HG03108 (cell line): ENCODE measurements around the gene SAAL1.

Experiments used
- ATAC-seq: cut with Tn5 transposase; IDR thresholded peaks from one replicate; pipeline ENCODE4 v1.9.1; 2021; ENCODE audit warnings: moderate library complexity; ENCODE audit not compliant: unreplicated experiment

Gene SAAL1

DNA sequence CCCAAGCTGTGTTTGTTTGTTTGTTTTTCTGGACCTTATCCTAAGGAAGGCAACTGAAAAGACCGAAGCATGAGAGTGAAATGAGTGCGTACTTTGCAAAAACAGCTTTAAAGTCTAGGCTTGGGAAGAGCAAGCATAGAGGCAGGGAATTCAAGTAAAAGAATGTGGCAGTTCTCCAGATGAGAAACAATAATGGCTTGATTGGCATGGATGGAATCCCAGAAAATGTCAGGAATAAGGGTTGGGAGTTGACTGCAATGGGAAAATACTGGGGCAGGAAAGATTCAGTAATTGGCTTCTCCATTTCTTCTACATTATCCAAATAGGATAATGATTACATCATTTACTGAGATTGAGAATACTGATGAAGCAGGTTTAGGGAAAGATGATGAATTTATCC, 17.5 kb downstream of the SAAL1 start:
- no peak for ATAC-seq

DNA sequence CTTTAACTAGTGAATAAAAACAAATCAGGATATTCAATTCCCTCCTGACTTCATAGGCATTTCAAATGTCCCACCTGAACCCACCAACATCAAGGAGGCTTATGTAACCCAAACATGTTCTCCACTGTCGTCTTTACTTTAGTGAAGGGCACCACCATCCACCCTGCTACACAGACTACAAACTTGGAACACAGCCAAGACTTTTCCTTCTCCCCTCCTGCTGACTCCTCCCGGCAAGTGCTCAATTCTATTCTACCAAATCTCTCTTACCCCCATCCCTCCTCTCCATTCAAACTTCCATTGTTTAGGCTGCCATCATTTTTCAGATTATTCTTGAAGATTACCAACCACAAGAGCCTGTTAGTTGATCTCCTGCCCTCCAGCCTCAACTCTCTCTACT, 24.3 kb downstream of the SAAL1 start:
- ATAC-seq = no peak

DNA sequence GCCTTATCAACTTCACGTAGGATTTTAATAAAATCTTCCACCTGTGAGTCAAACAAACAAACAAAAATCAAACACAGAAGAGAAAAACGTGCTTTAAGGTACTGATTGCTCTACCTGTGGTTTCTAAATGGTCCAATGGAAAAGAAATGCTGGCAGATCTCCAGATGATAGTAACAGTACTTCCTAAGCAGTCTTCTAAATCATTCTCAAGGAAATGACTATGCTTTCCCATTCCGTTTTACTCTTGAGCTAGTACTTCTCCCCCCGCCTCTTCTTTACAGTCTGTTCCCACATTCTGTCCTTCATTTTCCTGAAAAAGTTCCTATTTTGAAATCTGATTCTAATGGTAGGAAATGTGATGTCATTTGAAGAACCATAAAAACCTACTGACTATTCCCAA, 25.4 kb downstream of the SAAL1 start:
- no peak for ATAC-seq

DNA sequence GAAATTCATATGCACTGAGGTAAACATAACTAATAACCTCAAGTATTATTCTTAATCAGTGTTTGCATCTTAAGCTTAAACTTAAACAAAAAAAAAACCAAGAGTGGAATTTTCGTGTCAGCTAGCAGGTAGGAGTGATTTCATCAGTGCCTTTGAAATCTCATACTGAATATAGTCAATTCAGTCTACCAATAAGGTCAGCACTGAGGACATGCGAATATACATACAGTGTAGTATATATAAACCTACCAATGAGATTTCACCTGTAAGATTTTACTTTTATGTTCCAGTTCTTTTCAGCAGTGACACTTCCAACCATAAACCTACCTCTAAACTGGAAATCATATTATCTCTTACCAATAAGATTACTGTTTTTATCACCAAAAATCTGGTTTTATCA, 27.0 kb downstream of the SAAL1 start:
- ATAC-seq = no peak

DNA sequence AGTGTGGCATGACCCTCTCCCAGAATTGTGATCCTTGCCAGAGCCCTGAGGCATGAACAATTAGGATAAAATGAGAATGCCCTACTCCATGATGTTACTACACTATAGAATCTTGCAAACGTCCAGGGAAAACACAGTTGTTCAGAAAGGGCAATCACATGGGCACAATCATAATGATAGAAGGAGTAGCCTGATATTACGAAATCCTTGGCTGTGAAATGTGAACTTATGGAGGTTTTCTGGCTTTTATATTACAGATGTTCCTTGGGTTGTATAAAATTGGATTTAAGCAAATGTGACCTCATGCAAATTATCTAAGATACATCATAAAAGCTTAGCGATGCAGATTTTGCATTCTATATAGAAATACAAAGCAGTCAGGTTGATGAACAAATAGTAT, 30.4 kb downstream of the SAAL1 start:
- ATAC-seq = no peak

DNA sequence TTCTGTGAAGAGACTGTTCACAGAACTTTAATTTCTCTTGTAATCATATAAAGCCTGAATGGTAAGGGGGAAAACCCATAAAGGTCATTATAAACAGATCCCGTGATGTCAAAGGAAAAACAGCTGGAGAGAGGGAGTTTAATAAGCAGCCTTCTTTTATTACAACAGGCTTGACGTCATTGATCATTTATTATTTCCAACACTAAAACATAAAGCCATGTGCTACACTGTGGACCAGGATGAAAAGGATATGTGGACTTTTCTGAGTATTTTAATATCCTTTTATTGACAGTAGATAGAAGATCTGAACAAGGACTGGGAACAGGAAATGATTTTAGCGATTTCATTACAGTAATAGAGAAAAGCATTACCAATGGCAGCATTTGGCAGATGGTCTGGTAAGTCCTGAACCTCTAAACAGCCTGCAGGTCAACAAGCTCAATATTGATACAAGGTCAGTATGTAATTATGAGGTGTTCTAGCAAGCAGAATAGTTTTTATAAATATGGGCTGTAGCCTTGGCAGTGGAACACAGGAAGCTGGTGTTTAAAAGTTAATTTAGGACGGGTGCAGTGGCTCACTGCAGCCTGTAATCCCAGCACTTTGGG, 34.7 kb downstream of the SAAL1 start:
- no peak for ATAC-seq

DNA sequence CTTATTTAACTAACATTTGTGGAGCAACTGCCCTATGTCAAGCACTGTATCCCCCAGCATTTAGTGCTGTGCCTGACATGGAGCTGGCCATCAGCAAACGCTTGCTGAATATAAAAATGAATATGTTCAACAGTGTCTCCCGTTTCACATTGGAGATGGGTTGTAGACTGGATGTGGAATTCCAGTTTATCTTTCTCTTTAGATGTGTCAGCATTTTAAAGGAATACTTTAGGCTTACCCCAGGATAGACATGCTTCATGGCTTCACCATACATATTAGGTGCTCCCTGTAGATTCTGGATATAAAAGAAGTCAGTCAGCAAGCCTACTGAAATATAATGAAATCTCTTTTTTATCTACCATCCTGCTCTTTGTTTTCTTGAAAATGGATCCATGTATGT, 38.5 kb downstream of the SAAL1 start:
- no peak for ATAC-seq

DNA sequence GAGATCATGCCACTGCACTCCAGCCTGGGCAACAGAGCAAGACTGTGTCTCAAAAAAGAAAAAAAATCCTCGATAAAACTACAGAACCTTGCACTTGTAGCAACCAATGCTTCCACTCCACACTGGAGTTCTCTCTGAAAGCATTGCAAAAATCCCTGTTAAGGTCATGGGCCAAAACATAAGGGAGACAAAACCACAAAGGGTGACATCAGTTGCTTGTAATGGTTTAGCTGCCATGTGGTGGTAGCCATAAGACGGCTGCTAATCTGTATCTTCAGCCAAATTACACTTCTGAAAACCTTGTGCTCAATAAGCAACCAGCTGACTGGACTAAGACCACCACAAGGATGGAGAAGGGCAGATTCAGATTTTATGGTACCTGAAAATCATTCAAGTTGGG, 39.3 kb downstream of the SAAL1 start:
- no peak for ATAC-seq

DNA sequence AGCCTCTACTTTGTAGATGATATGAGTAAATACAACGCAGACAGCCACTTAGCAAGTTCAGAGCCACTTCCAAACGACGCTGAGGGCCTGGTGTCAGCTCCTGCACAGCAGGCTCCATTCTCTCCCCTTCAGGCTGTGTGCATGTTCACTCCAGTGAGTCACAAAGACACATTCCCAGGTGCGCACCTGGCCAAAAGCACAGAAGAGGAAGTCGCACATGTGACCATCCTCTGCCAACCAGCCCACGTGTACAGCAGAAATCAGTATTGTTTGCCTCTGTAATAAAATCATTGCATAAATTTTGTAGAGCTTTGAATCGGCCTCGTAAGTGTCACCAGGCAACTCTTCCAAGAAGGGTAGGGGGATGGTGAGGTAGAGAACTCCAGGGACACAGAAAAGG, 40.3 kb downstream of the SAAL1 start:
- ATAC-seq = no peak

DNA sequence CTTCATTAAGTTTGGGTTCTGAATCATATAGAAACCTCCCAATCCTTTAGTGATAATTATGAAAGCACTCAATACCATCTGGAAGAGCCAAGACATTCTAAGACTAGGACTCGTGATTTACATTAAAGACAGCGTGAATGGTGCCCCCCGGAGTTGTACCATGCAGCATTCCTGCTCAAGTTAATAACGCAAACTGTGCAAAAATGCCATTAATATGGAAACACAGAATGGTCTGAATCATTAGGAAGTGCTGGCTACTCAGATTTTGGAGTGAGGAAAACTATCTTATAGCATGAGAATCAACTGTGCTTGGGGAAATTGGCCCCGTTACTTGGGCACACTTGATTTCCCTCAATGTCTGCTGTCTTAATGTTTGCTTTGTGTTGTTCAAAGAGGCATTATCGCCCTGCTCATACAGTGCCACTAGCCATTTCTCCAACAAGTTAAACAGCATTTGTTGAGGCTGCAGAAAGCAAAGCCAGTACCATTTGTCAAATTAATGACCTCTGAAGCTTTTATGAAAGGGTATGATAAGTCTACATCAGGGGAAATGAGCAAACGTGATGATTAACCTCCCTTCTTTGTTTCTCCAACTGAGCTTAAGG, 41.3 kb downstream of the SAAL1 start:
- no peak for ATAC-seq

DNA sequence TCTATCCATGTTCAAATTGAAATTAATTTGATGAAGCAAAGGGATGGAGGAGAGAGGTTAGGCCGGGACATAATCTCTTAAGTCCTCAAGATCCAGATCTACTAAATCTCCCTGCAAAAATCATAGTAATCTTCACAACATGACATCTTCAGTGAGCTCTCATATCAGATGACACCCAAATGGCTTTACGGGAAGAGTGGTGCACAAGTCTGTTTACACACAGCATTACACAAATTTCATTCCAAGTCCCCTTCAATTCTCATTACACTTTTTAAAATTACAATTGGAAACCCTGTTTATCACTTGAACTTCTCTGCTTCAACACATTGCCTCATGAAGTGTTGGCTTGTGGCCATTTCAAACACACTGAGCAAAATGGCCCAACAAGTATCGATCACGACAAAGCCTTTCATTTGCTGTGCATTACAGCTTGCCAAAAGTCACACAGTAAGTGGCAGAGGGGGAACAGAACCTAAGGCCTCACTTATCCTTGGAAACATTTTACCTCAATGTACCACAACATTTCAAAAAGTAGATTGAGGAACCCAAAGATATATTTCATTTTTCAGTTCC, 41.9 kb downstream of the SAAL1 start:
- no peak for ATAC-seq

DNA sequence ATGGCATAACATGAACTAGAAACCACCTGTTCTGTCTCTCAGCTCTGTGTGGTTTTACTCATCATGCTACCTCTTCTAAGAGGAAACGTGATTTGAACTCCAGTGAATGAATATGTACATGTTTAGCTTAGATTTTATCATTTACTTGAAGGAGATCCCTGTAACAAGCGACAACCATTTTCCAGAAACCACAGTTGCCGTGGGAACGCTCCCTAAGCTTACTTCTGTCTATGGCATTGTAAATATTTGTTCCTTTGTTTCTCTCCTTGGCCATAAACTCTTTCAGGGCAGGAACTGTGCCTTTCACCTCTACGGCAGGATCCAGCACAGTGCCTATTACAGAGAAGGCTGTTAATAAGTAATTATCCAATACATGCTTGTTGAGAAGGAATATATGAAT, 42.8 kb downstream of the SAAL1 start:
- ATAC-seq = no peak

DNA sequence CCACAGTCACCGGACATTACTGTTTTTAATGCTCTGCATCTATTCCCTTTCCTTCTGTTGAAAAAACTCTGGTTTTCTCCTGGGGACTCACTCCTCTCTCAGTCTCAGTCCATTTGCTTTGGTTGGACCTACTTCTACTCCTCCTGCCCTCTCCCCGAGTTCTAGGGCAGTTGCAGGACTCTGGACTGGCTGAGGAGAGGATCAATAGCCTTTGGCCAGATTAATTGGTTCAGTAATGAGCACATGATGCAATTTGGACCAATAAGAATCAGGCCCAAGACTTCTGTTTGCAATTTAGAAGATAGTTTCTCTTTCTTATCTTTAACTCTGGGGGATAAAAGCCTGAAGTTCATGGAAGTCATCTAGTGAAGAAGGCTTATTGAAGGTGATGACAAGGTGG, 44.5 kb downstream of the SAAL1 start:
- no peak for ATAC-seq

DNA sequence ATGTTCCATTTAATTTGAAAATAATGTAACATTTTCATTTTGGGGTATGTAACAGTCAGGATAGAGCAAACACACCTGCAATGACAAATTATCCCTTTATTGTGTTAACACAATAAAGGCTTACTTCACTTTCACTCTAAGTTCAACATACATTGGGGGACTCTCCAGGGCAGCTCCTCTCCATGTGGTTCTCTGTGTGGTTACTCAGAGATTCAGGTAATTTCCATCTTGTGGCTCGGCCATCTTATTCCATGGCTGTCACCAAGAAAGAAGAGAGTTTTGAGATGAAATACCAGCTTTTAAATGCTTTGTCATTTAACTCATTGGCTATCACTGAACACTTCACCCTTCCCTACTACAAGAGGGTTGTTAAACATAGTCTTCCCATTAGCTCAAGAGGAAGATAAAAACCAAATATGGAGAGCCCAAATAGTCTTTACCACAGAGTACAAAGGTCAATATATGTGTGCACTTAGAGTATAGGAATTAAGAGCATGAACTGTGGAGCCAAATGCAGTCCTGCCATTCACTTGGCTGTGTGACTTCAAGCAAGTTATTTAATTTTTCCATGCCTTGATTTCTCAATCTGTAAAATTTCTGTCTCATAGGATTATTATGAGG, 49.2 kb downstream of the SAAL1 start:
- ATAC-seq = no peak

DNA sequence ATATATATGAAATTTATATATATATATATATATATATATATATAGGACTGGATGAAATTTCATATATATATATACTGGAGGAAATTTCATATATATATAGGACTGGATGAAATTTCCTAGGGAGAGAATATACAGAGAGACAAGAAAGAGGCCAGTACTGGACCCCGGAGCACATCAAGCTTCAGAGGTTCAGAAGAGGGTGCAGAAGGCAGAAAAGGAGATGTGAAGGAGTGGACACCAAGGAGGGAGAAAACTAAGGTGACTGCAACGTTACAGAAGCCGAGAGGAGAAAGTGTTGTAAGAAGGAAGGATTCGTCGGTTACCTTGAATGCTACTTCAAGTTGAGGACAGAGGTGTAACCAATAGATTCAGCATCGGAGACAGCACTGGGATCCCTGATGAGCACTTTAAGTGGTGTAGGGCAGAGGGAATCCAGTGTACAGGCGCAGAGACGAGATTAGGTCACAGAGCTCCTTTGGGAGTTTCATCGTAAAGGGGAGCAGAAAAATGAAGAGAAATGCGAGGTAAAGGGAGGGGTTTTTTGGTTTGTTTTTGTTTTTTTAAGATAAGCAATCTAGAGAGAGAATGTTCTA, 51.3 kb downstream of the SAAL1 start:
- no peak for ATAC-seq

DNA sequence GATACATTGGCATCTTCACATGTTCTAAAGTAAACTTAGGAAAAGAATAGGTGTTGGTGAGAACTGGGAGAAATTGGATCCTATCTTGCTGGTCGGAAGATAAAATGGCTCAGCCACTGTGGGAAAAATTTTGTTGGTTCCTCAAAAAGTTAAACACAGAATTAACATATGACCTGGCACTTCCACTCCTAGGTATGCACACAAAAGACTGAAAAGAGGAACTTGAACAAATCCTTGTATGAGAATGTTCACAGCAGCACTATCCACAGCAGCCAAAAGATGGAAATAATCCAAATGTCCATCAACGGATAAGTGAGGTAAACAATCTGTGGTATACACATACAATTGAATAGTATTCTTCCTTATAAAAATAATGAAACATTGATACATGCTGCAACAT, 55.0 kb downstream of the SAAL1 start:
- ATAC-seq = no peak

DNA sequence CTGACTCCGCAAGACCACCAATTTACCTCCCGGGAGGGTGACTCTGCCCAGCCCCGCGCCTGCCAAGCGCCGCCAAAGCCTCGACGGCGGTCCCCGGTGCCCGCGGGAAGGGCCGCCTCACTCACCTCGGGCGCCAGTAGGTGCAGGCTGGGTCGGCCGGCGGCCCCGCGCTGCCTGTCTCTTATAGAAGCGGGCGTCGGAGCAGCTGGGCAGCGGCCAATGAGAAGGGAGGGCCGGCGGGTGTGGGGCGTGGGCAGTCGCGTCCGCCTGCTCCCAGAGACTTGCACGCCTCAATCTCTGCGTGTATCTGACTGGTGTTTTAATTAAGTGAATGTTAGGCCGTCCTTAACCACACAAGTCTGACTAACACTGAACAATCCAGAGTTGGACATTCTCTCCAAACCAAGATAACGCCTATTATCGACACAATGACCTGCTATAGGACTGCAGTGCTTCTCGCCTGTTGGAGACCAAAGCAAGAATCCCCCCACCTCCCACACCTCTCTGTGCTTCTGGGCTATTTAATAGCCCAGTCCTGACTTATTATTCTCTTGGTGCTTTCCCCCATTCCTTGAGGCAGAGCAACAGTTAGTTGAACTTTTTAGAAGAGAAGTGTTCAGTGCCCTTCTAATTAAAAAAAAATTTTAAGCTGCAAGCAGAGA, 59.6 kb downstream of the SAAL1 start, which contains the start of gene TPH1:
Gene TPH1, minus strand, starts transcription at position 154 of the 662 bp plus-strand sequence. CDS start 5,507 bp downstream, outside the sequence.
- ATAC-seq = no peak

DNA sequence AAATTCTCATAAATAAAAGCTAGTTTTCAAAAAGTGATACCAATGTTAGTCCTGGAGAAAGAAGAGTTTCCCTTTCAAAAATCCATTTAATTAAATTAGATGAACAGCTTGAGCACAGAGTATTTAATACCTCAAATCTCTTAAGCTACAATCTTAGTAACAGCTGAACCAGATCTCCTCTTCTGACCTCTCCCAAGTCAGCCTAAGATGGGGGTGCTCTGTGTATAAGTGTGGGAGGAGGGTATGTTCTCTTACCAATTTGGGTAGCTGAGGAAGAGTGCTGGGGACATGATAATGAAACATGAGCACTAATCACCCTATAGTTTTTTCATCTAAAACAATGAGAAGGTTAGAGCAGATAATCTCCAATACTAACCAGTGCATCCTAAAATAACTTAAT, 69.4 kb downstream of the SAAL1 start:
- no peak for ATAC-seq
